Mesendoderm (in vitro differentiated cells): ENCODE results near the gene SDSL.

Experiments
- DNase-seq: peaks from one replicate; pipeline ENCODE4 v3.0.0; 2013
- H2AK5ac ChIP-seq: 2 replicates; pipeline ENCODE4 v1.6.1; 2013; ENCODE audit warnings: low read length, inconsistent platforms
- H2BK120ac ChIP-seq: 2 replicates; pipeline ENCODE4 v1.6.1; 2013; ENCODE audit warnings: low read depth, mild to moderate bottlenecking, low read length, moderate library complexity, mixed read lengths
- H2BK15ac ChIP-seq: replicated peaks from 2 replicates; pipeline ENCODE4 v1.6.1; 2013; ENCODE audit warnings: low read depth, mild to moderate bottlenecking, moderate library complexity
- H2BK5ac ChIP-seq: 2 replicates; pipeline ENCODE4 v1.6.1; 2013; ENCODE audit warnings: low read length, inconsistent platforms
- H3K18ac ChIP-seq: 2 replicates; pipeline ENCODE4 v1.6.1; 2013; ENCODE audit warnings: mild to moderate bottlenecking, low read length, mixed read lengths
- H3K23ac ChIP-seq: one replicate; pipeline ENCODE4 v1.6.1; 2013; ENCODE audit warnings: low read length
- H3K27ac ChIP-seq: 2 replicates; pipeline ENCODE4 v1.5.1; 2013; ENCODE audit warnings: low read depth, mild to moderate bottlenecking, inconsistent platforms, low read length, moderate library complexity
- H3K27me3 ChIP-seq: 2 replicates; pipeline ENCODE4 v1.6.1; 2013; ENCODE audit warnings: low read length, control low read depth, mild to moderate bottlenecking, inconsistent platforms; ENCODE audit not compliant: insufficient read depth, poor library complexity
- H3K36me3 ChIP-seq: 2 replicates; pipeline ENCODE4 v1.6.1; 2013; ENCODE audit warnings: low read length, inconsistent platforms; ENCODE audit not compliant: control insufficient read depth, insufficient read depth
- H3K4ac ChIP-seq: one replicate; pipeline ENCODE4 v1.6.1; 2013; ENCODE audit warnings: low read depth, mild to moderate bottlenecking, low read length, moderate library complexity
- H3K4me1 ChIP-seq: 2 replicates; pipeline ENCODE4 v1.6.1; 2013; ENCODE audit warnings: low read depth, low read length, inconsistent platforms; ENCODE audit not compliant: control insufficient read depth
- H3K4me2 ChIP-seq: 2 replicates; pipeline ENCODE4 v1.6.1; 2013; ENCODE audit warnings: low read length
- H3K4me3 ChIP-seq: 2 replicates; pipeline ENCODE4 v1.5.1; 2013; ENCODE audit warnings: mild to moderate bottlenecking, low read length
- H3K56ac ChIP-seq: one replicate; pipeline ENCODE4 v1.6.1; 2013; ENCODE audit warnings: low read length
- H3K79me1 ChIP-seq: 2 replicates; pipeline ENCODE4 v1.6.1; 2013; ENCODE audit warnings: low read length, inconsistent platforms
- H3K79me2 ChIP-seq: 2 replicates; pipeline ENCODE4 v1.6.1; 2013; ENCODE audit warnings: mild to moderate bottlenecking, low read length; ENCODE audit not compliant: control insufficient read depth, insufficient read depth
- H3K9ac ChIP-seq: 2 replicates; pipeline ENCODE4 v1.6.1; 2013; ENCODE audit warnings: low read length, inconsistent platforms
- H4K5ac ChIP-seq: one replicate; pipeline ENCODE4 v1.6.1; 2013; ENCODE audit warnings: low read length
- H4K8ac ChIP-seq: one replicate; pipeline ENCODE4 v1.6.1; 2013; ENCODE audit warnings: low read depth, mild to moderate bottlenecking, control low read depth, low read length, moderate library complexity
- WGBS: extraction: QIAGEN DNeasy Blood & Tissue Kit; methylation state at CpG from one replicate; pipeline ENCODE4 v1.1.7; 2013; ENCODE audit warnings: low lambda C conversion rate, missing lambda C conversion rate; ENCODE audit not compliant: insufficient coverage; ENCODE audit errors: extremely low coverage; 5-methylcytosine and 5-hydroxymethylcytosine counted together

Gene SDSL

GRCh38 chr12:113420996-113421595 lies 1.1 kb upstream of the SDSL start:
- no peak overlapping the region for H4K5ac ChIP-seq
- DNase-seq = no peak
- H3K18ac ChIP-seq = no peak overlapping the region
- no peak overlapping the region for H4K8ac ChIP-seq
- no peaks in the 10 kb centered on the region for H3K36me3 ChIP-seq
- no peak overlapping the region for H3K4me3 ChIP-seq
- no peaks in the 10 kb centered on the region for H3K4me1 ChIP-seq
- no peak overlapping the region for H3K23ac ChIP-seq
- H2AK5ac ChIP-seq = no peak overlapping the region
- no peak overlapping the region for H3K9ac ChIP-seq
- H2BK15ac ChIP-seq = no peak overlapping the region
- H2BK5ac ChIP-seq = no peak overlapping the region
- H2BK120ac ChIP-seq = no peak overlapping the region
- H3K27ac ChIP-seq = no peak overlapping the region
- no CpG with 5 or more reads among the region's 2 CpGs for WGBS
- no peak overlapping the region for H3K4me2 ChIP-seq
- H3K56ac ChIP-seq = no peak overlapping the region
- no peak overlapping the region for H3K4ac ChIP-seq
- no peaks in the 10 kb centered on the region for H3K27me3 ChIP-seq
- H3K79me2 ChIP-seq = no peaks in the 10 kb centered on the region
- H3K79me1 ChIP-seq = no peaks in the 10 kb centered on the region

GRCh38 chr12:113422886-113423669 lies 898 bp downstream of the SDSL start:
- Histone ChIP-seq H3K23ac (no peak overlapping the region), H2BK15ac (no peak overlapping the region), H4K8ac (no peak overlapping the region), H3K18ac (no peak overlapping the region), H3K79me1 (no peaks in the 10 kb centered on the region), H3K4me3 (no peak overlapping the region), H3K27me3 (no peaks in the 10 kb centered on the region), H2AK5ac (no peak overlapping the region), H3K56ac (peak overlapping the region; percentile 10), H4K5ac (no peak overlapping the region), H3K4ac (no peak overlapping the region), H2BK120ac (no peak overlapping the region), H3K36me3 (no peaks in the 10 kb centered on the region), H3K79me2 (no peaks in the 10 kb centered on the region), H3K4me1 (no peaks in the 10 kb centered on the region), H2BK5ac (no peak overlapping the region), H3K27ac (no peak overlapping the region), H3K4me2 (no peak overlapping the region), H3K9ac (no peak overlapping the region)
- no CpG with 5 or more reads among the region's 6 CpGs for WGBS
- no peak for DNase-seq

- no peak overlapping the region for H2BK120ac ChIP-seq
- H4K5ac ChIP-seq = no peak overlapping the region
- H3K23ac ChIP-seq = no peak overlapping the region
- H3K36me3 ChIP-seq = no peaks in the 10 kb centered on the region
- no peak overlapping the region for H2BK15ac ChIP-seq
- no CpG with 5 or more reads among the region's 1 CpG for WGBS
- no peak overlapping the region for H3K56ac ChIP-seq
- no peak overlapping the region for H3K9ac ChIP-seq
- no peak overlapping the region for H2BK5ac ChIP-seq
- no peak overlapping the region for H3K4me3 ChIP-seq
- no peak overlapping the region for H3K4ac ChIP-seq
- H3K79me2 ChIP-seq = no peaks in the 10 kb centered on the region
- H3K18ac ChIP-seq = no peak overlapping the region
- DNase-seq = no peak
- no peaks in the 10 kb centered on the region for H3K79me1 ChIP-seq
- H3K4me2 ChIP-seq = no peak overlapping the region
- no peak overlapping the region for H2AK5ac ChIP-seq
- H3K27me3 ChIP-seq = no peaks in the 10 kb centered on the region
- H3K27ac ChIP-seq = no peak overlapping the region
- H3K4me1 ChIP-seq = no peaks in the 10 kb centered on the region
- H4K8ac ChIP-seq = no peak overlapping the region
These were observed 2.3 kb downstream of the SDSL start for GRCh38 chr12:113424456-113424855.

GRCh38 chr12:113424915-113425823 lies 3.0 kb downstream of the SDSL start:
- no peak overlapping the region for H4K5ac ChIP-seq
- H3K27me3 ChIP-seq = no peaks in the 10 kb centered on the region
- H2BK15ac ChIP-seq = no peak overlapping the region
- no peak overlapping the region for H3K4me3 ChIP-seq
- H3K79me2 ChIP-seq = no peaks in the 10 kb centered on the region
- no peak overlapping the region for H2AK5ac ChIP-seq
- DNase-seq = peak; percentile 67
- no peaks in the 10 kb centered on the region for H3K79me1 ChIP-seq
- H3K4ac ChIP-seq = no peak overlapping the region
- H3K56ac ChIP-seq = no peak overlapping the region
- H4K8ac ChIP-seq = no peak overlapping the region
- H3K4me1 ChIP-seq = no peaks in the 10 kb centered on the region
- H2BK120ac ChIP-seq = no peak overlapping the region
- no peak overlapping the region for H3K23ac ChIP-seq
- peak overlapping the region; percentile 22 for H3K9ac ChIP-seq
- H3K4me2 ChIP-seq = peak overlapping the region; percentile 11
- no peaks in the 10 kb centered on the region for H3K36me3 ChIP-seq
- H3K27ac ChIP-seq = no peak overlapping the region
- H3K18ac ChIP-seq = no peak overlapping the region
- no peak overlapping the region for H2BK5ac ChIP-seq
- WGBS = 100% methylated on average over 1 of the region's 20 CpGs

- no CpG with 5 or more reads among the region's 11 CpGs for WGBS
- Histone ChIP-seq H2BK5ac (no peak overlapping the region), H3K23ac (no peak overlapping the region), H3K79me2 (no peaks in the 10 kb centered on the region), H2AK5ac (no peak overlapping the region), H3K56ac (no peak overlapping the region), H4K8ac (no peak overlapping the region), H2BK15ac (no peak overlapping the region), H3K27me3 (no peaks in the 10 kb centered on the region), H2BK120ac (no peak overlapping the region), H3K18ac (no peak overlapping the region), H3K79me1 (no peaks in the 10 kb centered on the region), H3K4me1 (no peaks in the 10 kb centered on the region), H3K4ac (no peak overlapping the region), H4K5ac (no peak overlapping the region), H3K9ac (no peak overlapping the region), H3K27ac (no peak overlapping the region), H3K4me2 (peak overlapping the region; percentile 13), H3K4me3 (no peak overlapping the region), H3K36me3 (no peaks in the 10 kb centered on the region)
- peak; percentile 26 for DNase-seq
These were observed 3.8 kb downstream of the SDSL start for GRCh38 chr12:113425960-113426453.
